ENCODE measurements around the gene ATRNL1.

DNA sequence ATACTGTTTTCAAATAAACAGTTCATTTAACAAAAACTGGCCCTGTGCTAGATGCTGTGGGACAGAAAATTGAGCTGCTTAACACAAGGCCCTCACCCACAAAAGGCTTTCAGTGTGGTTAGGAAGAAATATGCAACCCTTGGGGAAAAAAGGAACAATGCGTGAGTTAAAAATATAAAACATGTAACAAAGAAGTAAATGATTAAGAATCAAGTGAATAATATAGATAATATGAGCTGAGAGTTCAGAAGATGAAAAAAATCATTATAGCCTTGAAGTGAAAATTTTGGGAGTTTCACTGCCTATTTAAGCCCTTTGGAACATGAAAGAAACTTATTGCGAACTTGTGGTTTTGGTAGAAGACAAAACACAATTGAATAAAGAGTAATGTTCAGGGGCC, 684.5 kb downstream of the ATRNL1 start:
- TF ChIP-seq, protein P1, sequence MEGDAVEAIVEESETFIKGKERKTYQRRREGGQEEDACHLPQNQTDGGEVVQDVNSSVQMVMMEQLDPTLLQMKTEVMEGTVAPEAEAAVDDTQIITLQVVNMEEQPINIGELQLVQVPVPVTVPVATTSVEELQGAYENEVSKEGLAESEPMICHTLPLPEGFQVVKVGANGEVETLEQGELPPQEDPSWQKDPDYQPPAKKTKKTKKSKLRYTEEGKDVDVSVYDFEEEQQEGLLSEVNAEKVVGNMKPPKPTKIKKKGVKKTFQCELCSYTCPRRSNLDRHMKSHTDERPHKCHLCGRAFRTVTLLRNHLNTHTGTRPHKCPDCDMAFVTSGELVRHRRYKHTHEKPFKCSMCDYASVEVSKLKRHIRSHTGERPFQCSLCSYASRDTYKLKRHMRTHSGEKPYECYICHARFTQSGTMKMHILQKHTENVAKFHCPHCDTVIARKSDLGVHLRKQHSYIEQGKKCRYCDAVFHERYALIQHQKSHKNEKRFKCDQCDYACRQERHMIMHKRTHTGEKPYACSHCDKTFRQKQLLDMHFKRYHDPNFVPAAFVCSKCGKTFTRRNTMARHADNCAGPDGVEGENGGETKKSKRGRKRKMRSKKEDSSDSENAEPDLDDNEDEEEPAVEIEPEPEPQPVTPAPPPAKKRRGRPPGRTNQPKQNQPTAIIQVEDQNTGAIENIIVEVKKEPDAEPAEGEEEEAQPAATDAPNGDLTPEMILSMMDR (IDR thresholded peaks at IDR 0.05; ENCODE audit: poor library complexity) = no peak
- TF ChIP-seq EZH2 (IDR thresholded peaks at IDR 0.05; ENCODE audit: borderline replicate concordance) = no peak

Data from hepatocyte (in vitro differentiated cells).